22Rv1 (cell line): ENCODE results near the gene COX4I1.
"Not testable (repeated sequence)": the region's sequence is repeated elsewhere in the genome, so short reads cannot be mapped to it uniquely, and the experiment has no call there.

ENCODE experiments used
- CTCF ChIP-seq: fragments of 450-650 bp; IDR thresholded peaks from 2 replicates; pipeline ENCODE4 v1.5.1; 2017; ENCODE audit warnings: mild to moderate bottlenecking
- ZFX ChIP-seq: fragments of 450-650 bp; IDR thresholded peaks from 2 replicates; pipeline ENCODE4 v1.6.1; 2017; ENCODE audit warnings: antibody characterized with exemption, borderline replicate concordance

- not testable (repeated sequence) for TF ChIP-seq CTCF, ZFX
These were observed 7.8 kb downstream of the COX4I1 start for GRCh38 chr16:85807340-85807739.
